ENCODE measurements around the gene RAPH1. TPM values are rescaled to one million over a fixed set of nuclear protein-coding genes. Genes with fewer than 3 reads are reported as not detected.

RAPH1 gene
- total and polyA plus RNA-seq, 12 donors = 3.1 to 20.6 (median 15.9) TPM

DNA sequence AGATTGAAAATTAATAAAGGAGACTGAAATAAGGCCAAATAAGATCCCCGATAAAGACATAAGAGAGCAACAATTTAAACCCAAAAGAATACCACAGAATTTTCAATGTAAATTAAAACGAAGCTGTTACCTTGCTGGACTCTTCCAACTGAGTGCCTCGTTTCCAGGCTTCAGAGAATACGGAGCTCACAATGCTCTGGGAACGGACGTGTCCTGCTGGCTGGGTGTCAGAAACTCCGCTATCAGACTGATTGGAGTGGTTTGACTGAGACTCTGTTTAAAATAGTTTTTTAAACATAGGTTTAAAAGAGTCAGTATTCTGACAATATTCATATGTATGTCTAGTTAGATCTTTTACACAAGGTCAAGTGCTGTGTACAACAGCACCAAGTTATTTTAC is 90.4 kb downstream of the RAPH1 start:
- Histone ChIP-seq H3K4me1 (peaks cover 0 to 37% (median 12%) of the 10 kb centered on the region in 9 donors), H3K27me3 (no peaks in the 10 kb centered on the region), H3K27ac (no peak overlapping the region), H3K36me3 (peaks cover 0 to 91% (median 9%) of the 10 kb centered on the region in 9 donors), H3K9me3 (no peaks in the 10 kb centered on the region), H3K4me3 (no peak overlapping the region)
- intact Hi-C loops (cut with DNase I) = no loop called here
- ATAC-seq (peak in 4 of 8 donors; percentile 58 to 72 (median 67)), DNase-seq (peak; percentile 30 to 59)
- no peak for TF ChIP-seq CTCF (IDR thresholded peaks at IDR 0.05)
- 27 to 30% methylated on average over 7 of the region's 7 CpGs for WGBS, 2 donors

- H3K36me3 ChIP-seq = peaks cover 0 to 91% (median 10%) of the 10 kb centered on the region in 9 donors
- intact Hi-C loops (cut with DNase I) = no loop called here
- WGBS, 2 donors = 59% methylated on average over 5 of the region's 5 CpGs
- peaks cover 0 to 37% (median 12%) of the 10 kb centered on the region in 9 donors for H3K4me1 ChIP-seq
- peak in 1 of 8 donors; percentile 22 for ATAC-seq
- H3K4me3 ChIP-seq = no peak overlapping the region
- no peak for DNase-seq
- no peaks in the 10 kb centered on the region for H3K9me3 ChIP-seq
- H3K27me3 ChIP-seq = no peaks in the 10 kb centered on the region
- TF ChIP-seq CTCF (IDR thresholded peaks at IDR 0.05) = no peak
- peak overlapping the region in 3 of 10 donors; percentile 11 to 29 (median 15) for H3K27ac ChIP-seq
Measured at GRCh38 chr2:203442463-203442862, 92.6 kb downstream of the RAPH1 start.

DNA sequence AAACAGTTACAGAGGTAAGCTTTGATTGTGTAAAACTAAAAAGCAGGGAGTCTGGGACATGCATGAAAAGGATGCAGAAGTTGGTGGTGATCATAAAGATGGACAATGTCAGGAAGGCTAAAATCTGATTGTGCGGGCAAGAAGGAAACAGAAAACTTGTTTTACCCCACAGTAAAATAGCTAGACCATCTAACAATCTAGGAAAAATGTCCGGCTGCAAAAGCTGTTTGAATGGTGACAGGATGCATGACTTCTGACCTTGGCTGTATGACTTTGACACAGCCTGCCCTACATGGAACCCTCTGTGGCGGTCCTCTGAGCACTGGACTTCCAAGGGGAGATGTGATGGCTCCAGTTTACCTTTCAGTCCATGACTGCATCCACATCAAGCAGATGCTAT is 93.6 kb downstream of the RAPH1 start:
- H3K27ac ChIP-seq = no peak overlapping the region
- no peak overlapping the region for H3K4me3 ChIP-seq
- intact Hi-C loops (cut with DNase I) = no loop called here
- DNase-seq (no peak), ATAC-seq (no peak)
- no peaks in the 10 kb centered on the region for H3K9me3 ChIP-seq
- TF ChIP-seq CTCF (IDR thresholded peaks at IDR 0.05) = no peak
- 59 to 78% methylated on average over 3 of the region's 3 CpGs for WGBS, 2 donors
- H3K4me1 ChIP-seq = peaks cover 0 to 42% (median 12%) of the 10 kb centered on the region in 9 donors
- no peaks in the 10 kb centered on the region for H3K27me3 ChIP-seq
- H3K36me3 ChIP-seq = peaks cover 0 to 91% (median 9%) of the 10 kb centered on the region in 9 donors

DNA sequence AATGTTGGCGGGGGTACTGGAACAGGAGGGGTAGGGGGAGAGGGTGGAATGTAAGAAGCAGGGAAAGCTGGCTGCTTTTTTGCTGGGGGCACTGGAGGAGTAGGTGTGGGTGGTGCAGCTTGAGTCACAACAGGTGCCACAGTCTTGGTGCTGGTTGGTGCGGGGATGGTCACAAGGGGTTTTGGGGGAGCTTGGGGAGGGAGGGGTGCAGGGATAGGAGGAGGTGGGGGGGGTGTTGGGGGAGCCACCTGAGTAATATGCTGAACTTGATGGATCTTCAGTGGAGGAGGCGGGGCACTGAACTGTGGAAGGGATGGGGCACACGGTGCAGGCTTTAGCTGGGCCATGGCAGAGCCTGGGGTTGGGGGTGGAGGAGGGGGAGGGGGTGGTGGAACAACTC is 94.4 kb downstream of the RAPH1 start:
- H3K27me3 ChIP-seq = no peaks in the 10 kb centered on the region
- ATAC-seq (peak in 1 of 8 donors; percentile 20), DNase-seq (no peak)
- intact Hi-C loops (cut with DNase I) = no loop called here
- no peaks in the 10 kb centered on the region for H3K9me3 ChIP-seq
- H3K36me3 ChIP-seq = peaks cover 0 to 91% (median 9%) of the 10 kb centered on the region in 9 donors
- H3K4me3 ChIP-seq = no peak overlapping the region
- no peak overlapping the region for H3K27ac ChIP-seq
- no peak for TF ChIP-seq CTCF (IDR thresholded peaks at IDR 0.05)
- peaks cover 0 to 44% (median 12%) of the 10 kb centered on the region in 9 donors for H3K4me1 ChIP-seq
- WGBS, 2 donors = 86 to 87% methylated on average over 4 of the region's 4 CpGs

Data from heart right ventricle (tissue), 16 donors.